Measurements from ENCODE around the gene ENOX1.

The ENOX1 gene

GRCh38 chr13:43299374-43299773 lies 487.4 kb downstream of the ENOX1 start:
- DNase-seq, result no peak

GRCh38 chr13:43298816-43299215 lies 488.0 kb downstream of the ENOX1 start:
- peak; percentile 6 for DNase-seq

GRCh38 chr13:43297967-43298678 lies 488.6 kb downstream of the ENOX1 start:
- no peak for DNase-seq

GRCh38 chr13:43295825-43296564 lies 490.8 kb downstream of the ENOX1 start:
- DNase-seq, result no peak

- no peak for DNase-seq
Observed at GRCh38 chr13:43295321-43295720, 491.5 kb downstream of the ENOX1 start.

GRCh38 chr13:43294412-43294811 lies 492.4 kb downstream of the ENOX1 start:
- DNase-seq, result no peak

GRCh38 chr13:43293986-43294385 lies 492.8 kb downstream of the ENOX1 start:
- no peak for DNase-seq

- no peak for DNase-seq
Observed at GRCh38 chr13:43293561-43293960, 493.2 kb downstream of the ENOX1 start.

GRCh38 chr13:43293008-43293407 lies 493.8 kb downstream of the ENOX1 start:
- no peak for DNase-seq

- DNase-seq, result no peak
Observed at GRCh38 chr13:43291287-43292060, 495.3 kb downstream of the ENOX1 start.

GRCh38 chr13:43289470-43290255 lies 497.1 kb downstream of the ENOX1 start:
- no peak for DNase-seq

- no peak for DNase-seq
Observed at GRCh38 chr13:43286751-43287150, 500.0 kb downstream of the ENOX1 start.

- no peak for DNase-seq
Observed at GRCh38 chr13:43285933-43286597, 500.7 kb downstream of the ENOX1 start.

- no peak for DNase-seq
Observed at GRCh38 chr13:43284162-43284561, 502.6 kb downstream of the ENOX1 start.

- no peak for DNase-seq
Observed at GRCh38 chr13:43279696-43280095, 507.1 kb downstream of the ENOX1 start.

GRCh38 chr13:43278127-43278526 lies 508.6 kb downstream of the ENOX1 start:
- DNase-seq, result no peak

GRCh38 chr13:43277142-43277541 lies 509.6 kb downstream of the ENOX1 start:
- no peak for DNase-seq

GRCh38 chr13:43274881-43275280 lies 511.9 kb downstream of the ENOX1 start:
- DNase-seq, result no peak

GRCh38 chr13:43273362-43273761 lies 513.4 kb downstream of the ENOX1 start:
- DNase-seq, result no peak

GRCh38 chr13:43272851-43273250 lies 513.9 kb downstream of the ENOX1 start:
- DNase-seq, result peak; percentile 30

GRCh38 chr13:43271152-43271551 lies 515.6 kb downstream of the ENOX1 start:
- no peak for DNase-seq

GRCh38 chr13:43270130-43270830 lies 516.5 kb downstream of the ENOX1 start:
- DNase-seq, result no peak
